GM12878 (cell line): ENCODE results near the gene GALNTL6. TPM values are rescaled to one million over a fixed set of nuclear protein-coding genes. Genes with fewer than 3 reads are reported as not detected.

Experiments
- ATAC-seq: fragments of 200-7000 bp; cut with Tn5 transposase; 3 replicates; pipeline ENCODE4 v1.9.1; 2020; ENCODE audit warnings: mild to moderate bottlenecking, moderate library complexity
- BruUV-seq: library from RNA; stranded (reverse); fragments of 400-500 nt; replicated peaks from 2 replicates; lab custom pipeline; 2021; lab: Mats Ljungman, UMichigan
- CTCF ChIA-PET: fragments of 300-600 bp; sonication (Branson Sonifier 250); formaldehyde crosslinking; extraction: SDS; loops from one replicate; lab custom pipeline; 2021; ENCODE audit warnings: inconsistent platforms; lab: Yijun Ruan, JAX
- POLR2A ChIA-PET: fragments of 350-600 bp; formaldehyde crosslinking; extraction: SDS; loops from one replicate; lab custom pipeline; 2021; ENCODE audit warnings: inconsistent platforms; lab: Charles Lee
- RAD21 ChIA-PET: fragments of 300-600 bp; sonication (Branson Sonifier 250); formaldehyde crosslinking; loops from one replicate; lab custom pipeline; 2023; ENCODE audit warnings: antibody characterized with exemption; ENCODE audit not compliant: unreplicated experiment; lab: Charles Lee
- SMC1A ChIA-PET: fragments of 300-600 bp; sonication (Branson Sonifier 250); formaldehyde crosslinking; loops from one replicate; lab custom pipeline; 2023; ENCODE audit not compliant: unreplicated experiment, uncharacterized antibody; lab: Charles Lee
- DNase-seq: peaks from one replicate; pipeline ENCODE4 v3.0.0-alpha.2; 2011; ENCODE audit warnings: low read depth, low spot score
- FAIRE-seq: peaks from 3 replicates; lab custom pipeline; 2011; peaks lifted over from hg19 to GRCh38; lab: Jason Lieb, UNC
- H2AFZ ChIP-seq: 2 replicates; pipeline ENCODE4 v1.6.0; 2011; ENCODE audit warnings: low read depth, low read length, control low read depth; ENCODE audit not compliant: control insufficient read depth
- H3K27ac ChIP-seq: 2 replicates; pipeline ENCODE4 v1.5.1; 2011; ENCODE audit warnings: control low read depth; ENCODE audit not compliant: control insufficient read depth, insufficient read depth
- H3K27me3 ChIP-seq, 2 experiments: replicated peaks in 1 of 2; 2 replicates each; pipeline versions ENCODE4 v1.6.0 to v1.6.1; 2011; ENCODE audit warnings: low read length in 1 of 2; ENCODE audit not compliant: control insufficient read depth in 2 of 2, insufficient read depth in 2 of 2
- H3K36me3 ChIP-seq, 2 experiments: 2 replicates each; pipeline ENCODE4 v1.5.1; 2011; ENCODE audit warnings: low read length in 1 of 2; ENCODE audit not compliant: control insufficient read depth in 2 of 2, insufficient read depth in 2 of 2
- H3K4me1 ChIP-seq: 2 replicates; pipeline ENCODE4 v1.6.1; 2011; ENCODE audit warnings: mild to moderate bottlenecking, low read length, moderate library complexity, mixed read lengths; ENCODE audit not compliant: control insufficient read depth, insufficient read depth
- H3K4me2 ChIP-seq: 2 replicates; pipeline ENCODE4 v1.6.0; 2011; ENCODE audit warnings: control low read depth; ENCODE audit not compliant: control insufficient read depth, insufficient read depth
- H3K4me3 ChIP-seq: fragments of 200-600 bp; sonication (generic); 2 replicates; pipeline ENCODE4 v1.5.1; 2016
- H3K79me2 ChIP-seq: 2 replicates; pipeline ENCODE4 v1.6.0; 2011; ENCODE audit warnings: low read length; ENCODE audit not compliant: control insufficient read depth, insufficient read depth
- H3K9ac ChIP-seq: 2 replicates; pipeline ENCODE4 v1.8.0; 2011; ENCODE audit warnings: low read length, control low read depth, mixed read lengths; ENCODE audit not compliant: control insufficient read depth, insufficient read depth
- H3K9me3 ChIP-seq: replicated peaks from 3 replicates; pipeline ENCODE4 v1.5.1; 2011; ENCODE audit warnings: mild to moderate bottlenecking, low read length; ENCODE audit not compliant: control insufficient read depth, insufficient read depth
- H4K20me1 ChIP-seq: 2 replicates; pipeline ENCODE4 v1.6.0; 2011; ENCODE audit not compliant: control insufficient read depth, insufficient read depth
- E2F4 ChIP-seq: IDR thresholded peaks from 2 replicates; pipeline ENCODE4 v1.6.1; 2012; ENCODE audit warnings: low read depth, low read length, improper control_type of control experiment
- EED ChIP-seq: sonication (generic); IDR thresholded peaks from 2 replicates; pipeline ENCODE4 v1.6.1; 2016; ENCODE audit warnings: antibody characterized with exemption, low read depth
- ETV6 ChIP-seq, 2 experiments: fragments of 450-650 bp in 1 of 2; IDR thresholded peaks in 1 of 2; conservative IDR thresholded peaks in 1 of 2; 2 replicates each; pipeline ENCODE4 v1.6.1; 2014; ENCODE audit warnings: antibody characterized with exemption in 1 of 2, borderline replicate concordance in 1 of 2, low read depth in 1 of 2, mild to moderate bottlenecking in 1 of 2, moderate library complexity in 1 of 2
- ZNF217 ChIP-seq: fragments of 450-650 bp; IDR thresholded peaks from 2 replicates; pipeline ENCODE4 v1.6.1; 2017; ENCODE audit warnings: antibody characterized with exemption, mild to moderate bottlenecking
- WGBS: methylation state at CpG from one replicate; pipeline ENCODE4 v1.1.6; 2016; ENCODE audit warnings: low lambda C conversion rate; ENCODE audit not compliant: insufficient replicate concordance, insufficient coverage; ENCODE audit errors: missing lambda C conversion rate; 5-methylcytosine and 5-hydroxymethylcytosine counted together
- in situ Hi-C: fragments of 300-500 bp; cut with MboI; formaldehyde crosslinking; loops from 9 replicates; pipeline ENCODE4 v1.14.3; 2018; ENCODE audit warnings: mixed read lengths
- intact Hi-C: fragments of 100-400 bp; cut with micrococcal nuclease; formaldehyde crosslinking; loops from one replicate; pipeline ENCODE4 v1.14.2; 2022; ENCODE audit not compliant: unreplicated experiment
- polyA plus RNA-seq, 11 experiments: library from polyadenylated mRNA; depleted of rRNA in 4 of 11; unstranded in 6 of 11; stranded (reverse) in 5 of 11; fragments of >200 nt; fragmentation: Nextera tagmentation in 4 of 11; fragmentation: Illumina TruSeq in 1 of 11; extraction: Ambion mirVana in 4 of 11; extraction: Trizol in 1 of 11; gene quantifications; 1 replicate in 1 of 11; 2 replicates in 10 of 11; pipeline versions ENCODE4 v1.2.1 to v1.2.3, GENCODE V29; 2011 to 2016; ENCODE audit warnings: inconsistent platforms in 2 of 11, missing spikeins in 2 of 11, low read depth in 1 of 11
- total RNA-seq, 4 experiments: library from RNA; depleted of rRNA in 3 of 4; stranded (reverse); fragments of >200 nt in 3 of 4; fragmentation: Illumina TruSeq in 1 of 4; extraction: Trizol in 1 of 4; gene quantifications; 2 replicates each; pipeline versions ENCODE4 v1.2.1 to v1.2.3, GENCODE V29; 2013 to 2021
- TF ChIP-seq, protein P1 (sequence below): fragments of 150-350 bp; IDR thresholded peaks from 2 replicates; pipeline ENCODE4 v1.6.1; 2014; ENCODE audit warnings: mild to moderate bottlenecking, low read depth, low read length

Gene GALNTL6
- total and polyA plus RNA-seq, 10 of the 15 experiments (the other 5 are each of a cell fraction or from before 2014, with no cell fraction given): 0.01 to 0.29 TPM; not detected in 8

DNA sequence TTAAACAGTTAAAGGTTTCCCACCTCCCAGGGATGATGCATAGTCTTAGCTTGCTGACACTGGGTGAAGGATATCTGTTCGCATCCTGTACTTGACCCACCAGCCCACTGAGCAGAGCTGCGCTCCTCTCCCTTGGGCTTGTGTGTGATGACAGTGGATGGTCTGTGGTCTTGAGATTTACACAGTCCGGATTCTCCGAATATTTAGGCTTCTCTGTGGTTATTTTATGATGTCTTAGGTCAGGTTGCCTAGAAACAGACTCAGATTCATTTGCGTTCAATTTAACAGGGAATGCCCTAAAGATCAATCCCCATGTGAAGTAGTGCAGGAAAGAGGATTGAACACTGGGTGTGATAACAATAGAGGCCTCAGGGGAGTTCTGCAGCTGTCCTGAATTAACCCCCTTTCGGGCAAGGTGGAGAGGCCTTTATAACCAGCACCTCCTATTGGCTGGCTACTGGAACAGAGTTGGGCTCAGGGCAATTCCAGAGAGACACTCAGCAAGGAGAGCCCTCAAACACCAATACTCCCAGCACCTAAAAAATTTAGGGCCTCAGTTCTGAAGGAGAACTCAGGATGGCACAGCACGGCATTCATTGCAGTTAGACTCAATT lies 702.2 kb downstream of the GALNTL6 start:
- ChIA-PET CTCF (interaction anchor here (1.5 kb wide), 1 partner anchor 17 kb away, joined by 3 read pairs; no protein-coding TSS in a partner anchor), SMC1A (no interaction called here), POLR2A (no interaction called here), RAD21 (no interaction called here)
- Histone ChIP-seq H3K9ac (no peak overlapping the region), H3K36me3 (no peaks in the 10 kb centered on the region), H3K4me3 (no peak overlapping the region), H2AFZ (no peak overlapping the region), H3K9me3 (no peaks in the 10 kb centered on the region), H4K20me1 (no peaks in the 10 kb centered on the region), H3K4me2 (no peak overlapping the region), H3K4me1 (no peaks in the 10 kb centered on the region), H3K27me3 (no peaks in the 10 kb centered on the region), H3K27ac (no peak overlapping the region), H3K79me2 (no peaks in the 10 kb centered on the region)
- DNase-seq (no peak), ATAC-seq (no peak), FAIRE-seq (no peak)
- WGBS: 34% methylated on average over 7 of the region's 7 CpGs
- BruUV-seq: no TSS peak
- intact Hi-C loops: no loop called here
- in situ Hi-C loops: no loop called here
- no peak for TF ChIP-seq ZNF217
- TF ChIP-seq ETV6 (conservative IDR thresholded peaks at IDR 0.05 in 1 of 2, IDR thresholded peaks at IDR 0.05 in 1 of 2; ENCODE audit: borderline replicate concordance in 1 of 2, low read depth in 1 of 2): no peak
- no peak for TF ChIP-seq E2F4

DNA sequence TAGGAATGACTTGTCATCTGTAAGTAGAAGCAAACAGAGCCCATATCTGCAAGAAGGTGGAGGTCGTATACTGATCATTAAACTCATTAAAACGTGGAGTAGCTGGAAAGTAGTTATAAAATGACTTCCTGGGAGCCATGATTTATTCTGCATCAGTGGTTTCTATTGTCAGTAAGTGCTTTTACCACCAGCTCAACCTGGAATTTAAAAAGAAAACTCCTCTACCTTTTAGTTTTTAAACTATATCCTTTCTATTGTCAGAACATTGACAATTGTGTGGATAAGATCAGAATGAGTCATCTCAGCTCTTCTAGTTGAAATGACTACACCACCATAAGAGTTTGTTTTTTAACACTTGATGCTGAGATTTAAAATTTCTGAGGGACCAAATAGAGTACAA lies 704.2 kb downstream of the GALNTL6 start:
- in situ Hi-C loops: no loop called here
- WGBS: 2% methylated on average over 2 of the region's 2 CpGs
- TF ChIP-seq, protein P1, sequence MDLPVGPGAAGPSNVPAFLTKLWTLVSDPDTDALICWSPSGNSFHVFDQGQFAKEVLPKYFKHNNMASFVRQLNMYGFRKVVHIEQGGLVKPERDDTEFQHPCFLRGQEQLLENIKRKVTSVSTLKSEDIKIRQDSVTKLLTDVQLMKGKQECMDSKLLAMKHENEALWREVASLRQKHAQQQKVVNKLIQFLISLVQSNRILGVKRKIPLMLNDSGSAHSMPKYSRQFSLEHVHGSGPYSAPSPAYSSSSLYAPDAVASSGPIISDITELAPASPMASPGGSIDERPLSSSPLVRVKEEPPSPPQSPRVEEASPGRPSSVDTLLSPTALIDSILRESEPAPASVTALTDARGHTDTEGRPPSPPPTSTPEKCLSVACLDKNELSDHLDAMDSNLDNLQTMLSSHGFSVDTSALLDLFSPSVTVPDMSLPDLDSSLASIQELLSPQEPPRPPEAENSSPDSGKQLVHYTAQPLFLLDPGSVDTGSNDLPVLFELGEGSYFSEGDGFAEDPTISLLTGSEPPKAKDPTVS: no peak
- no peak for TF ChIP-seq EED
- TF ChIP-seq, all 136 proteins: peak for 0
- H3K27ac ChIP-seq: no peak overlapping the region
- CTCF ChIA-PET: no interaction called here
- POLR2A ChIA-PET: no interaction called here
- no peak overlapping the region for H3K4me2 ChIP-seq
- H3K79me2 ChIP-seq: no peaks in the 10 kb centered on the region
- H3K27me3 ChIP-seq: no peaks in the 10 kb centered on the region
- RAD21 ChIA-PET: no interaction called here
- no peak overlapping the region for H2AFZ ChIP-seq
- no peaks in the 10 kb centered on the region for H3K4me1 ChIP-seq
- no peak overlapping the region for H3K4me3 ChIP-seq
- H4K20me1 ChIP-seq: no peaks in the 10 kb centered on the region
- BruUV-seq: no TSS peak
- ATAC-seq (no peak), FAIRE-seq (no peak), DNase-seq (no peak)
- no peaks in the 10 kb centered on the region for H3K36me3 ChIP-seq
- intact Hi-C loops: no loop called here
- H3K9me3 ChIP-seq: no peaks in the 10 kb centered on the region
- SMC1A ChIA-PET: no interaction called here
- H3K9ac ChIP-seq: no peak overlapping the region
